Activated CD4-positive, alpha-beta T cell treated with anti-CD3 and anti-CD28 coated beads for 24 hours (primary cell): Measurements from ENCODE around the gene EXOSC2.
"Not testable (repeated sequence)": the region's sequence is repeated elsewhere in the genome, so short reads cannot be mapped to it uniquely, and the experiment has no call there.

Source experiments
- DNase-seq, 2 donors: peaks; one replicate each; pipeline ENCODE4 v3.0.0-alpha.2; 2020; ENCODE audit warnings: low read depth in 2 of 2

EXOSC2 gene

GRCh38 chr9:130668196-130668595 lies 25.4 kb upstream of the EXOSC2 start:
- DNase-seq = no peak

GRCh38 chr9:130668659-130669058 lies 24.9 kb upstream of the EXOSC2 start:
- DNase-seq = no peak

GRCh38 chr9:130669965-130670364 lies 23.6 kb upstream of the EXOSC2 start:
- no peak for DNase-seq

- no peak for DNase-seq
These were observed 22.9 kb upstream of the EXOSC2 start for GRCh38 chr9:130670644-130671043.

- DNase-seq = no peak
These were observed 21.1 kb upstream of the EXOSC2 start for GRCh38 chr9:130672466-130672865.

GRCh38 chr9:130672933-130673615 lies 20.5 kb upstream of the EXOSC2 start:
- no peak for DNase-seq

- no peak for DNase-seq
These were observed 18.2 kb upstream of the EXOSC2 start for GRCh38 chr9:130675396-130675795.

- DNase-seq = no peak
These were observed 16.3 kb upstream of the EXOSC2 start for GRCh38 chr9:130677252-130677651.

GRCh38 chr9:130680836-130681768 lies 12.5 kb upstream of the EXOSC2 start:
- peak; percentile 27 to 59 for DNase-seq

- DNase-seq = no peak
These were observed 11.7 kb upstream of the EXOSC2 start for GRCh38 chr9:130681769-130682420.

GRCh38 chr9:130682421-130683121 lies 11.0 kb upstream of the EXOSC2 start:
- peak; percentile 49 to 50 for DNase-seq

GRCh38 chr9:130685104-130685503 lies 8.5 kb upstream of the EXOSC2 start:
- DNase-seq = no peak

GRCh38 chr9:130685945-130686344 lies 7.6 kb upstream of the EXOSC2 start:
- not testable (repeated sequence) for DNase-seq

GRCh38 chr9:130687615-130688014 lies 6.0 kb upstream of the EXOSC2 start:
- DNase-seq = no peak

GRCh38 chr9:130688072-130688471 lies 5.5 kb upstream of the EXOSC2 start:
- no peak for DNase-seq

GRCh38 chr9:130689572-130689936 lies 4.0 kb upstream of the EXOSC2 start:
- DNase-seq = no peak

- DNase-seq = no peak
These were observed 3.5 kb upstream of the EXOSC2 start for GRCh38 chr9:130689937-130690700.

- no peak for DNase-seq
These were observed 1.3 kb upstream of the EXOSC2 start for GRCh38 chr9:130692321-130692720.

- no peak for DNase-seq
These were observed 517 bp upstream of the EXOSC2 start for GRCh38 chr9:130693101-130693425.

GRCh38 chr9:130694205-130694604 lies 625 bp downstream of the EXOSC2 start:
- DNase-seq = no peak

- no peak for DNase-seq
These were observed 2.6 kb downstream of the EXOSC2 start for GRCh38 chr9:130696139-130696650.
